Activated CD4-positive, alpha-beta T cell treated with anti-CD3 and anti-CD28 coated beads, Interleukin-2, amount 50 U/mL, for 4 hours (primary cell): ENCODE measurements around the gene PLEKHF1.
A peak's percentile ranks its signal among the peaks of the same experiment; 100 is the strongest.
"Not testable (repeated sequence)": the region's sequence is repeated elsewhere in the genome, so short reads cannot be mapped to it uniquely, and the experiment has no call there.

Experiments used
- DNase-seq, 2 experiments: peaks; one replicate each; pipeline ENCODE4 v3.0.0-alpha.2; 2020

The PLEKHF1 gene

DNA sequence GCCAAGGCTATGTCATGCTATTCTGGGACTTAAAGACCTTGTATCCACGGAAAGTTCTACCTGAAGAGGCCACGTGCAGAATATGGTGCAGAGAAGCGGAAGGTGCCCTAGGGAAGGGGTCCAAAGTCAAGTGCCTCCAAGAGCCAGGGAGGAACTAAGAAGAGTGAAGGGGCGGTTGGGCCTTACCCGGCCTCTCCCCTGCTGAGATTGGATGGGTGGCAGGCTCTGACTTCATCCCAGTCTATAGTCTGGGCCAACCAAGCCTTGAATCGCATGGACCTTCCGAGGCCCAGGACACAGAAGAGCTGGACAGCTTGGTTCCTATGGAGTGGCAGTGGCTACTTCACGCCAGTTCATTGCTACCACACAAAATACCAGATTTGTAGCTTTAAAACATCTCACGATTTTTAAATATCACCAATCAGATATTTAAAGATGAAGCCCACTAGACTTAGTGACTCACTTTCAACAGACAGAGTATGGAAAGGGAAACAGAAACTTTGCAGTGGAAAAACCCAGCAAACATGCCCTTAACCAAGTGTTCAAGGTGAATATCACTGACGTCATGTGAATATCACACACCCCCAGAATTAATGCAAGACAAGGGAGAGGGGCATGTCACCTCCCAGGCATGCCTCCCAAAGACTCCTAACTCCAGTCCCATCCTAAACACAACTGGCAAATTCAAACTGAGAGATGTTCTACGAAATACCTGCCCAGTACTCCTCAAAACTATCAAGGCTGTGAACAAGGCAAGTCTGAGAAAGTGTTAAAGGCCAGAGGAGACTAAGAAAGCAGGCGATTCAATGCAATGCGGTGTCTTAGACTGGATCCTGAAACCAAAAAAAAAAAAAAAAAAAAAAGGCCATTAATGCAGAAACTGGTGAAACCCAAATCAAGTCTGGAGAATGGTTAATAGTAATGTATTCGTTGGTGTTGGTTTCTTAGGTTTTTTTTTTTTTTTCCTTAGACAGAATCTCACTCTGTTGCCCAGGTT is 39.6 kb downstream of the PLEKHF1 start:
- no peak for DNase-seq

DNA sequence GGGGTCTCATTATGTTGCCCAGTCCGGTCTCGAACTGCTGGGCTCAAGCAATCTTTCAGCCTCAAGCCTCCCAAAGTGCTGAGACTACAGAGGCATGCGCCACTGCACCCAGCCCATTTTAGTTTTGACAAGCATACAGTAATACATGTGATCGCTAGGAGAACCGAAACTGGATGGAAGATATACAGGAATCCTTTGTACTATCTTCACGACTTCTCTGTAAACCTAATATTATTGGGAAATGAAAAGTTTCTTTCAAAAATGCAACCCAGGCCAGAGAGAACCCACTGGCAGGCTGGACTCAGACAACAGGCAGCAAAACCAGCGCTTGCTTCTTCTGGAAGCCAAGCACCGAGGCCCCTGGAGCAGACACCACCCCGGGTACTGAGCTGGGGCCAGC is 40.4 kb downstream of the PLEKHF1 start:
- no peak for DNase-seq

DNA sequence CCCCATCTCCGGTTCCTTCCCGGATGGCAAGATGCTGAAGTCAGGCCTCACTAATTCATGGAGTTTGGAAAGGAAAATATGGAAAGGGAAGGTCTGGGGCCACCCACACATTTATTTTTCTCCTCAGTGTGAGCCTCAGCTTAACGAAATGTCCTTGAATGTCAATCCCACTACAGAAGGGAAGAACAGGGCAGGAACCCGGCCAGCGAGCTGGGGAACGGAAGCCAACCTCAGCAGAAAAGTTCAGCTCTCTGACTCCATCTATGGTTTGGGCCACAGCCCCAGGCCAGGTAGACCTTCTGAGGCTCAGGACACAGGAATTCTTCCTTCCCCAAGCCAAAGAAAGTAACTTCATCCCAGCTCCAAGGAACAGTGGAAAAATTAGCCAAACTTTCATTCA is 41.4 kb downstream of the PLEKHF1 start:
- DNase-seq = no peak

DNA sequence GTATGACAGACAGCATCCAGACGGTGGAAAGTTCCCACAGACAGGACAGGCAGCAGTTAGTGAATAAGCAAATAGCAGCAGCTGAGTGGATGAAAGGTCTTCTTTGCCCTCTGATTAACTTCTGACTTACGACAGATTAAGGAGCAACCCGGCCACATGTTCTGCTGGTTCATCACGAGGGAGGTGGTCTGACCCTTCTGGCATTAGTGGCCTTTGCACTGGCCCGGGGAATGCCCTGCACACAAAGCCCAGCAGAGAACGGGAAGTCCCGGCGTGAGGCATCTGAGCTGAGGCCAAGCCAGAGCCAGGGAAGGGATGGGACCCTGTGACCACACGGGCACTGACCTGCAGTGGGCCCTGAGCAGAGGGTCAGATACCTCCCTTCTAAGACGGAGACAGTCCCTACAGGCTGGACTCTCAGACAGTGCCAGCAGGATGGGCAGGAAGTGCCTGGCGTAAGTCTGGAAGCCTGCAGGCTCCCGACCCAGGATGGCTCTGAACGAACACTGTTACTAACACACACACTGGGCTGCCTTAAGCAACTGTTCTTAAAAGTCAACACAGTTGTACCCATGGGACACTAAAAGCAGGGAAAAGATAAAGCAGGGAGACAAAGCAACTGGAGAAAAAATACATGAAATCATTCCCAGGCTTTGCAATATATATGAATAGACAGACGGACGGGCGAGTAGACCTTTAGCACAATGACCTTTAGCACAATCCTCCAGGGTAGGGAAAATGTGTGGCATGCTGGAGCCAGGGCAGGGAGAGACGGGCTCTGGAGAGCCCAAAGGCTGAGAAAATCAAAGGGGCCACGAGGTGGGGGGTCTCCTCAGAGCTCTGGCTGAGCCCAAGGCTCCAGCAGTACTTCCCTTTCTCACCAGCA is 43.5 kb downstream of the PLEKHF1 start:
- DNase-seq = no peak

DNA sequence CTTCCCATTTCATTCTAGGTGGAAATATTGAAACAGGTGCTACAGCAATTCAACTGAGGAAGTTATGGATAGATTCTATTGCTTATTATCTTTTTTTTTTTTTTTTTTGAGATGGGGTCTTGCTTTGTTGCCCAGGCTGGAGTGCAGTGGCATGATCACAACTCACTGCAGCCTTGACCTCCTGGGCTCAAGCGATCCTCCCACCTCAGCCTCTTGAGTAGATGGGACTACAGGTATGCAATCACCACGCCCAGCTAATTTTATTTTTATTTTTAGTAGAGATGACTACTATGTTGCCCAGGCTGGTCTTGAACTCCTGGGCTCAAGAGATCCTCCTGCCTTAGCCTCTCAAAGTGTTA is 44.2 kb downstream of the PLEKHF1 start:
- not testable (repeated sequence) for DNase-seq

DNA sequence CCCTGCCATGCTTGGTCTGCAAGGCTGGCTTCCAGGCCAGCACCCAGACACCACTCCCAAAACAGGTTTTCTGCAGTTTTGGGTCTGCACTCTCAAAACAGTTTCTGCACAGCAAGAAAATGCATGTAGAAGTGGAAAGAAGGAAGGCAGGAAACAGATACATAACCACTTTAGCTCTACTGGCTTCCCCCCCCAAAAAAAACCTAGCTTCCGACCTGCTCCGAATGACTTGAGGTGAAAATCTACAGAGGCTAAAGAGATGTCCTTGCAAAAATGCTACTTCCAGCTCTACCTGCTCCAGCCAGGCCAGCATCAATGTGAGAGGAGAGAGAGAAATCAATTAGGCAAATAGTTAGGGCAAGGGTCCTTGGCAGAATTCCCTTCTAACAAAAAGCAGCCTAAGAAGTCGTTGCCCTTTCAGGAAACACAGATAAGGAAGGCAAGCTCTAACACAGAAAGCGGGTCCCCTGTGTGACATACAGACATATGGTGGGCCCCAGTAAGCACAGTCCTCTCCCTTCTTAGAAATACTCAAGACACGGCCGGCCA is 46.4 kb downstream of the PLEKHF1 start:
- no peak for DNase-seq

DNA sequence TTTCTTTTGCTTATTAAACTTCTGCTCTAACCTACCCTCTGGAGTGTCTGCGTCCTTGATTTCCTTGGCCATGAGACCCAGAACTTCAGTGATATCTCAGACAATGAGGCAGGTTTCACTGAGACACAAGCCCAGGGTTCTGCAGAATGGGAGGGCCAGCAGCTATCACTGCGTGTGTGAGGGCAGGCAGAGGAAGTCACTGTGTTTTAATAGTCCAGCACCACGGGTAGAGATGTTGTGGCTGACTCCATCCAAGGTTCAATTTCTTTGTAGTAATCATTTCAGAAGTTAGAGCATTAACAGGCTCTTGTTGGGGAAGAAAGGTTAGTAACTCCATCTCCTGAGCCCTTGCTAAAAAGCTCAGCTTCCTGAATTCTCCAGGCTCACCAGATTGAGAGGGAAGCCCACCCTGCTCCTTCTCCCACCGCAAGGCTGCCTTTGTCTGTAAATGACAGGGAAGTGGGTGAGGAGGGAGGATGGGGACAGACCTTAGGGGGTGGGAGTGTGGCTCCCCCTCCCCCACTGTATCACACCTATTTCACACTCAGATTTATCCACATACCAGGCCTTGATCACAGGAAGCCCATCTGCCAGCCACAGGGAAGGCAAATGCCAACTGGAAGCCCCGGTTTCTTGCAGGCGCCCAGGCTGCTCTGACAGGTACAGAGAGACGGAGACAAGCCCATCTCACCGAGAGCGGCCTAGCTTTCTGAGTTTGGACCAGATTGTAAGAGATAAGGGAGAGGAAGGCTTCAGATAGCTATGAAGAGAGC is 47.7 kb downstream of the PLEKHF1 start:
- no peak for DNase-seq

DNA sequence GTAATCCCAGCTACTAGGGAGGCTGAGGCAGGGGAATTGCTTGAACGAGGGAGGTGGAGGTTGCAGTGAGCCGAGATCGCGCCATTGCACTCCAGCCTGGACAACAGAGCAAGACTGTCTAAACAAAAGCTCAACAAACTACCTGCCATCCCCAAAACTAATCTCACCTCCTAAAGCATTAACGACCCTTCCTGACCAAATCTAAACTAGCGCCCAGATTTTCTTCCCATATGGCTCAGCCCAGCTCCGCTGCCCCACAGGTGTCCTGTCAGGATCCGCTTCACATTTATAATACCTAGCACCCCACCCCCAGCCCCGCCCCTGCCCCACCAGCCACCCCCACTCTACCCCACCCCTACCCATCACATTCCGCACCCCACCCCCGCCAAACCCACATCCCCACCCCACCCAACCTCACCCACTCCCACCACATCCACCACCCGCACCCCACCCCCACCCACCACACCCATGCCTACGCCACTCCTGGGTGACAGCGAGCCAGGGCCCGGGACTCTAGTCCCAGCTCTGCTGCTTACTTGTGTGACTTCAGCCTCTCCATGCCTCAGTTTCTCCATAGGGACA is 49.2 kb downstream of the PLEKHF1 start:
- peak; percentile 37 to 54 for DNase-seq

DNA sequence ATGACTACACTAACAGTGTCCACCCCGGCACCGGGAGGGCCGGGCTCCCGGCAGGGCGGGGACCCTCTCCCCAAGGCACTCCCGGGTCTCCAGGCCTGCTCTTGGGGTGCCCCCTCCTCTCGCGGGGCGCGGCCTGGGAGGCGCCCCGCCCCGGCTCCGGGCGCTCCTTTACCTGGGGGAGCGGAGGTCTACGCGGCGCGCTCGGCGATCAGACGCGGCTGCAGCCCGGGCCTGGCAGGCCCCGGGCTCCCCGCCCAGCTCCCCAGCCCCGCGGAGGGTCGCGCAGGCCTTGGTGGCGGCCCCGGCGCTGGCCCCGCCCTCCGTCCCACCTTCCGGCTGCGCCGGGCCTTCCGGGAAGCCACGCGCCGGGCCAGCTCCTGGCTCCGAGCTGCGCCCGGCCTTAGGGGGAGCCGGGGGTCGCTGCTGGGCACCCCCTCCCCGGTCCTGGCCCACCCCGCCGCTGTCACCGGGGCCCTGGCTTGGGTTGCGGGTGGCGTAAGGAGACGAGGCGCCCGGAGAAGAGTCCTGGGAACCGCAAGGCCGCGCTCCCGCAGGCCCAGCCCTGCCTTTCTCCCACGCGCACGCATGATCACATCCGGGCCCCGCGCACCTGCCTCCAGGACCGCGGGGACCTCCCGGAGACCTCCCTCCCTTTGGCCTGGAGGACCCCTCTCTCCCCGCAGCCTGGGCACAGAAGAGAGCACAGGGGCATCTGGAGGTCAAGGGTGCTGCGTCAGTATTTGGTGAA is 49.9 kb downstream of the PLEKHF1 start, which contains the start of gene C19orf12:
TSS of gene C19orf12 (minus strand) at position 309 of the 748 bp plus-strand sequence. CDS start 6,848 bp downstream, outside the sequence.
- peak; percentile 53 to 57 for DNase-seq

DNA sequence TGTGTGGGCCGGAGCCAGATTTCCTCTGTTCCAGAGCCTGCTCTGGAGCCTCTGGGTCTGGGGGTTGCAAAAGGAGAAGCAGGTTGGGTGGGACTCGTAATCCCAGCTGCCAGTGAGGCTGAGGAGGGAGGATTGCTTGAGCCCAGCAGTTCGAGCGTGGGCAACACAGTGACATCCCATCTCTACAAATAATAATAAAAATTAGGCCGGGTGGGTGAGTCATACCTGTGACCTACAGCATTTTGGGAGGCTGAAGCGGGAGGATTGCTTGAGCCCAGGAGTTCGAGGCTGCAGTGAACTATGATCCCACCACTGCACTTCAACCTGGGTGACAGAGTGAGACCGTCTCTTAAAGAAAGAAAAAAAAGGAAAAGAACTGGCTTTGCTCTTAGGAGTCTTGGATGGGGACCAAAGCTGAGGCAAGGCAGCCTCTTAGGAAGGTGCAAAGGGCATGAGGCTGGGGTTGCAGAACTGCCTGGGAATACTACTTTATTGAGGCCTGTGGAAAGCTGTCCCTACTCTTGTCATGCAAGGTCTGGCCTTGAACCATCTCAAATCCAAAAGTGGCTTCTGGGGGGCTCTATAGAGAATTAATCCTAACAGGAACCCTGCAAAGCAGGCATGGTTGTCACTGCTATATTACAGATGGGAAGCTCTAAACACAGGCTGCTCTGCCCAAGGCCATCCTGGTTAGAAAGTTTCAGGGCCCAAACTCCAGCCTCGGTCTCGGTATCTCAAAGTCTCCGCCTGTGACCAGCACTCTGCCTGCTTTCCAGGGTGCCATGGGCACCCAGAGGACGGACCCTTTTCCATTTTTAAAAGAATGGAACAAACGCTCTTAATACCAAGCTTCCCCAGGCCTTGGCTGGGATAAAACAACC is 50.7 kb downstream of the PLEKHF1 start:
- no peak for DNase-seq

DNA sequence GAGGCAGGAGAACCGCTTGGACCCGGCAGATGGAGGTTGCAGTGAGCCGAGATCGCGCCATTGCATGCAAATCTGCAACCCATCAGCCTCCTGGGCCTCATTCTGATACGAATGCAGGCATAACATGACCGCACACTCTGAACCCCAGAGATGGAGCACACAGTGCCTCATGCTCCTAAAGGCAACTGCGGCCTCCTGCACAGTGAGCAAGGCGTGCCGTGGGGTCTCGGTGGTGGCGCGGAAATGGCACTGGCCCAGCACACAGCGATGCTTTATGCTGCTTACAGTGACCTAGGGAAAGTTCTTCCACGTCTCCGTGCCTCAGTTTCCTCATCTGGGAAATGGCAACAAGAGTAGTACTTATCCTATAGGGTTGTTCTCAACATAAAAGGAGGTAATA is 51.8 kb downstream of the PLEKHF1 start:
- no peak for DNase-seq

DNA sequence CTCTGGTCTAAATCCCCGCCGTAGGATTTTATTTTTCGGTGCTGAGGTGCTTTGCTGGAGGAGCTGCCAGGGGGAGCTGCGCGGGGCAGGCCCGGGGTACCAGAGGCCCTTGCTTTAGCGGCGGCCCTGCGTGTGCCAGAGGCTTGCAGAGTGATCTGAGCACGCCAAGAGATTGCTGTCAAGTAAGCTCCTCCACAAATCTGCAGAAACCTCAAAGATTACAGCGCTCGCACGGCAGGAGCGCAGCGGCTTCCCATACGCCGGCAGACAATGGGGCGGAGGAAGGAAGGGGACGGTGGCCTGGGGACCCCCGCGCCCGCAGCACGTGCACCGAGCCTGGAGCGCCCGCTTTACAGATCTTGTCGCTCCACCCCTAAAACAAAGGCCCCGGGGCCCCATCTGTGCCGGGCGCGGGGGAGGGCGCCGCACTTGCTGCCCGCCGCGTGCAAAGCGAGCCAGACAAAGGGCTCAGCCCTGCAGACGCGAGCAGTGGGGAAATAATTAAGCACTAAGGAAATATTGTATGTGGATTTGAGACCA is 58.9 kb downstream of the PLEKHF1 start:
- DNase-seq = no peak

DNA sequence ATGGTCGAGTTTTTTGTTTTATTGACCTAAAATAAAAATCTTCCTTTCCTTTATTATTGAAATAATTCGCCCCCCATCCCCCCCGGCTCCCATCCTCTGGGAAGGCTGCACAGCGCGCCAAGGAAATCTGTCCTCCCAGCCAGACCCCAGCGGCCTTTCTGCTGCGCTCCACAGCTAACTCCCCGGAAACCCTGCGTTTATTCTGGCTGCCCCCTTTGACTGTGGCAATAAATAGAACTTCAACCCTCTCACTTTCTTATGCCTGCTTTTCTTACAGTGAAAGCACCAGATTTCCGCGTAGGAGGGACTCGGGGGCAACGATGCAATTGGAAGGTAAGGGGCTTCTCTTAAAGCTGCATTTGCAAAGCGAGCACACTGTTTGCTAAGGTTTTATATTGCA is 59.5 kb downstream of the PLEKHF1 start:
- DNase-seq = no peak
